CD14-positive monocyte (primary cell): ENCODE measurements around the gene RBM44. TPM values are rescaled to one million over a fixed set of nuclear protein-coding genes. Genes with fewer than 3 reads are reported as not detected.

ENCODE experiments used
- DNase-seq, 3 donors: peaks; one replicate each; pipeline ENCODE4 v3.0.0-alpha.2; 2011 to 2022
- H2AFZ ChIP-seq: 2 replicates; pipeline ENCODE4 v1.6.0; 2012; ENCODE audit warnings: mild to moderate bottlenecking, low read depth, low read length, inconsistent platforms; ENCODE audit not compliant: insufficient read depth, poor library complexity, severe bottlenecking
- H3K27ac ChIP-seq, 2 donors: 1 replicate in 1 of 2; 2 replicates in 1 of 2; pipeline ENCODE4 v1.5.1; 2012 to 2013; ENCODE audit warnings: low read length in 2 of 2, control low read depth in 1 of 2, inconsistent platforms in 1 of 2, low read depth in 1 of 2, mild to moderate bottlenecking in 1 of 2
- H3K27me3 ChIP-seq, 2 donors: one replicate each; pipeline versions ENCODE4 v1.6.0 to v1.6.1; 2011 to 2013; ENCODE audit warnings: low read length in 2 of 2; ENCODE audit not compliant: control insufficient read depth in 2 of 2, insufficient read depth in 2 of 2
- H3K36me3 ChIP-seq, 2 donors: replicated peaks in 1 of 2; 1 replicate in 1 of 2; 2 replicates in 1 of 2; pipeline versions ENCODE4 v1.5.1 to v1.6.1; 2012 to 2013; ENCODE audit warnings: low read length in 2 of 2, control low read depth in 1 of 2, inconsistent platforms in 1 of 2, mild to moderate bottlenecking in 1 of 2; ENCODE audit not compliant: insufficient read depth in 2 of 2, control insufficient read depth in 1 of 2
- H3K4me1 ChIP-seq, 2 donors: 1 replicate in 1 of 2; 2 replicates in 1 of 2; pipeline versions ENCODE4 v1.5.1 to v1.6.1; 2012 to 2013; ENCODE audit warnings: low read length in 2 of 2, control low read depth in 1 of 2, inconsistent platforms in 1 of 2, mild to moderate bottlenecking in 1 of 2, moderate library complexity in 1 of 2; ENCODE audit not compliant: insufficient read depth in 2 of 2, control insufficient read depth in 1 of 2
- H3K4me2 ChIP-seq: replicated peaks from 2 replicates; pipeline ENCODE3; 2012; ENCODE audit warnings: low read length, moderate library complexity, mild to moderate bottlenecking; ENCODE audit not compliant: poor library complexity, severe bottlenecking; ENCODE audit errors: extremely low read depth
- H3K4me3 ChIP-seq, 3 experiments: fragments of 200-600 bp in 1 of 3; sonication (generic) in 1 of 3; replicated peaks in 1 of 3; 1 replicate in 2 of 3; 2 replicates in 1 of 3; pipeline ENCODE4 v1.5.1; 2011 to 2013; ENCODE audit warnings: low read length in 3 of 3, mild to moderate bottlenecking in 3 of 3, control low read depth in 2 of 3, low read depth in 2 of 3, inconsistent platforms in 1 of 3, moderate library complexity in 1 of 3
- H3K79me2 ChIP-seq: 2 replicates; pipeline ENCODE4 v1.6.0; 2012; ENCODE audit warnings: mild to moderate bottlenecking, control low read depth, inconsistent platforms, low read length, moderate library complexity; ENCODE audit not compliant: insufficient read depth
- H3K9ac ChIP-seq: 2 replicates; pipeline ENCODE4 v1.6.0; 2017; ENCODE audit warnings: low read length, mild to moderate bottlenecking; ENCODE audit not compliant: insufficient read depth, poor library complexity, severe bottlenecking
- H3K9me3 ChIP-seq, 2 donors: replicated peaks in 1 of 2; 1 replicate in 1 of 2; 2 replicates in 1 of 2; pipeline versions ENCODE4 v1.5.1 to v1.6.1; 2012 to 2013; ENCODE audit warnings: low read length in 2 of 2, control low read depth in 1 of 2; ENCODE audit not compliant: control insufficient read depth in 1 of 2, insufficient read depth in 1 of 2
- H4K20me1 ChIP-seq: 2 replicates; pipeline ENCODE4 v1.6.0; 2012; ENCODE audit warnings: mild to moderate bottlenecking, low read length, control low read depth, moderate library complexity; ENCODE audit not compliant: insufficient read depth
- H3K27ac Mint-ChIP-seq, 7 donors: one replicate each; pipeline ENCODE4 v1.8.0; 2020; ENCODE audit warnings: mild to moderate bottlenecking in 7 of 7, mixed read lengths in 7 of 7, moderate library complexity in 6 of 7, inconsistent platforms in 2 of 7
- H3K27me3 Mint-ChIP-seq, 3 donors: one replicate each; pipeline ENCODE4 v1.8.0; 2021 to 2022; ENCODE audit warnings: low read depth in 3 of 3, mild to moderate bottlenecking in 3 of 3, mixed read lengths in 3 of 3, moderate library complexity in 3 of 3, inconsistent platforms in 1 of 3
- H3K36me3 Mint-ChIP-seq, 2 donors: one replicate each; pipeline ENCODE4 v1.8.0; 2020; ENCODE audit warnings: mixed read lengths in 2 of 2, inconsistent platforms in 1 of 2, mild to moderate bottlenecking in 1 of 2
- H3K4me1 Mint-ChIP-seq: one replicate; pipeline ENCODE4 v1.8.0; 2020; ENCODE audit warnings: mild to moderate bottlenecking, mixed read lengths
- H3K4me3 Mint-ChIP-seq, 2 donors: one replicate each; pipeline ENCODE4 v1.8.0; 2020; ENCODE audit warnings: mild to moderate bottlenecking in 2 of 2, mixed read lengths in 2 of 2, moderate library complexity in 1 of 2
- H3K9me3 Mint-ChIP-seq, 7 donors: one replicate each; pipeline ENCODE4 v1.8.0; 2020 to 2022; ENCODE audit warnings: mixed read lengths in 7 of 7, mild to moderate bottlenecking in 6 of 7, moderate library complexity in 6 of 7, inconsistent platforms in 2 of 7
- CTCF ChIP-seq: fragments of 200-600 bp; IDR thresholded peaks from one replicate; pipeline ENCODE4 v1.8.0; 2022; ENCODE audit warnings: antibody characterized with exemption, mild to moderate bottlenecking
- WGBS: methylation state at CpG from one replicate; pipeline ENCODE4 v1.1.5; 2013; ENCODE audit warnings: missing lambda C conversion rate; ENCODE audit not compliant: insufficient coverage; 5-methylcytosine and 5-hydroxymethylcytosine counted together
- intact Hi-C, 2 donors: fragments of 100-400 bp; cut with micrococcal nuclease; formaldehyde crosslinking; loops; one replicate each; pipeline versions ENCODE4 v1.15.0 to v1.15.1; 2023
- polyA plus RNA-seq, 3 donors: library from polyadenylated mRNA; depleted of rRNA in 1 of 3; unstranded in 2 of 3; stranded (reverse) in 1 of 3; fragments of 300-500 nt in 2 of 3; fragments of >200 nt in 1 of 3; fragmentation: Illumina TruSeq in 2 of 3; gene quantifications; 1 replicate in 2 of 3; 2 replicates in 1 of 3; pipeline ENCODE4 v1.2.3, GENCODE V29; 2012 to 2021

RBM44 gene
- polyA plus RNA-seq, 3 donors, result 0.07 to 1.5 TPM; not detected in 1

- WGBS, result no CpG with 5 or more reads among the region's 2 CpGs
- Mint-ChIP-seq H3K36me3 (no peaks in the 10 kb centered on the region), H3K27ac (no peak overlapping the region), H3K9me3 (no peaks in the 10 kb centered on the region), H3K27me3 (no peaks in the 10 kb centered on the region), H3K4me1 (peaks cover 10% of the 10 kb centered on the region), H3K4me3 (no peak overlapping the region)
- intact Hi-C loops, result no loop called here
- no peaks in the 10 kb centered on the region for H4K20me1 ChIP-seq
- no peak overlapping the region for H3K4me3 ChIP-seq
- no peak overlapping the region for H3K27ac ChIP-seq
- no peak overlapping the region for H2AFZ ChIP-seq
- no peak overlapping the region for H3K9ac ChIP-seq
- no peaks in the 10 kb centered on the region for H3K79me2 ChIP-seq
- no peak for TF ChIP-seq CTCF
- H3K27me3 ChIP-seq, result no peaks in the 10 kb centered on the region
- H3K4me1 ChIP-seq, result peaks cover 0 to 4% of the 10 kb centered on the region in 2 donors
- no peak for DNase-seq
- no peak overlapping the region for H3K4me2 ChIP-seq
- no peaks in the 10 kb centered on the region for H3K36me3 ChIP-seq
- no peaks in the 10 kb centered on the region for H3K9me3 ChIP-seq
Observed at GRCh38 chr2:237823544-237823943, 25.0 kb downstream of the RBM44 start.

DNA sequence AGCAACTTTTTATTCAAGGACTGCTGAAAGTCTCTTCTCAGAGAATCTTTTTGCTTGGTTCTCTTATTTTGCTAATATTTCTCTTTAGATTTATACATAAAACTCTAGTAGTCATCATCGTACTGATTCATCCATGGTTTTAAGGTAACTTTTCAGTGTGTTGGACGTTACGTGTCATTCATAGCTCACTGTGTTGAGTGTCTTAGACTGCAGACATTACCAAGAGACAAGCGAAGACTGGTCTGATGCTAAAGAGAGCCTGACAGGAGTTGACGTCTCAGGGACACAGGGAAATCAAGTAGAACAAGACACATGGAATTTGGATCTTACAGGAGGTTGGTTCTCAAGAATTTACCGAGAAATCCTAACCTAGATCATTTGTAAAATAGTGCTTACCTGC, 25.5 kb downstream of the RBM44 start:
- Mint-ChIP-seq H3K4me3 (no peak overlapping the region), H3K9me3 (no peaks in the 10 kb centered on the region), H3K27me3 (no peaks in the 10 kb centered on the region), H3K36me3 (no peaks in the 10 kb centered on the region), H3K27ac (no peak overlapping the region), H3K4me1 (peaks cover 9% of the 10 kb centered on the region)
- H3K27me3 ChIP-seq, result no peaks in the 10 kb centered on the region
- WGBS, result 94% methylated on average over 4 of the region's 6 CpGs
- H3K4me1 ChIP-seq, result peaks cover 0 to 4% of the 10 kb centered on the region in 2 donors
- no peak for TF ChIP-seq CTCF
- intact Hi-C loops, result no loop called here
- no peaks in the 10 kb centered on the region for H4K20me1 ChIP-seq
- no peak for DNase-seq
- no peak overlapping the region for H3K4me2 ChIP-seq
- H3K79me2 ChIP-seq, result no peaks in the 10 kb centered on the region
- H3K9ac ChIP-seq, result no peak overlapping the region
- no peak overlapping the region for H3K4me3 ChIP-seq
- no peaks in the 10 kb centered on the region for H3K9me3 ChIP-seq
- H3K27ac ChIP-seq, result no peak overlapping the region
- no peak overlapping the region for H2AFZ ChIP-seq
- H3K36me3 ChIP-seq, result no peaks in the 10 kb centered on the region
